Upper lobe of left lung (tissue), 6 donors: Measurements from ENCODE around the gene SMIM8. TPM values are rescaled to one million over a fixed set of nuclear protein-coding genes. Genes with fewer than 3 reads are reported as not detected.

ENCODE experiments used
- ATAC-seq, 2 donors: fragments of 200-7000 bp; cut with Tn5 transposase; one replicate each; pipeline ENCODE4 v1.9.1; 2022; ENCODE audit warnings: mild to moderate bottlenecking in 2 of 2, moderate library complexity in 2 of 2; ENCODE audit not compliant: low FRiP score in 2 of 2
- DNase-seq, 2 donors: peaks; one replicate each; pipeline ENCODE4 v3.0.0-alpha.2; 2019 to 2020
- H3K27ac ChIP-seq, 4 donors: fragments of 200-600 bp; sonication (generic); one replicate each; pipeline ENCODE4 v1.5.1; 2016 to 2019
- H3K27me3 ChIP-seq, 4 donors: fragments of 200-600 bp; sonication (generic); one replicate each; pipeline ENCODE4 v1.5.1; 2017 to 2019
- H3K36me3 ChIP-seq, 4 donors: fragments of 200-600 bp; sonication (generic); one replicate each; pipeline ENCODE4 v1.5.1; 2016 to 2019
- H3K4me1 ChIP-seq, 4 donors: fragments of 200-600 bp; sonication (generic); one replicate each; pipeline ENCODE4 v1.5.1; 2018 to 2019
- H3K4me3 ChIP-seq, 4 donors: fragments of 200-600 bp; sonication (generic); one replicate each; pipeline ENCODE4 v1.5.1; 2017 to 2019; ENCODE audit warnings: mild to moderate bottlenecking in 2 of 4, moderate library complexity in 1 of 4
- H3K9me3 ChIP-seq, 4 donors: fragments of 200-600 bp; sonication (generic); one replicate each; pipeline ENCODE4 v1.5.1; 2018 to 2019
- CTCF ChIP-seq, 6 experiments: fragments of 450-650 bp in 4 of 6; fragments of 200-600 bp in 2 of 6; sonication (generic) in 2 of 6; IDR thresholded peaks; one replicate each; pipeline ENCODE4 v1.5.1; 2016 to 2019; ENCODE audit warnings: antibody characterized with exemption in 6 of 6
- EP300 ChIP-seq, 4 donors: sonication (generic); formaldehyde crosslinking; IDR thresholded peaks; one replicate each; pipeline ENCODE4 v1.5.1; 2017; ENCODE audit warnings: antibody characterized with exemption in 4 of 4, control low read depth in 2 of 4
- POLR2A ChIP-seq, 4 donors: fragments of 450-650 bp; IDR thresholded peaks; one replicate each; pipeline ENCODE4 v1.5.1; 2016 to 2017; ENCODE audit warnings: antibody characterized with exemption in 4 of 4, mild to moderate bottlenecking in 2 of 4
- POLR2AphosphoS5 ChIP-seq, 2 donors: sonication (generic); formaldehyde crosslinking; IDR thresholded peaks; one replicate each; pipeline ENCODE4 v1.5.1; 2017; ENCODE audit warnings: antibody characterized with exemption in 2 of 2
- WGBS, 2 donors: methylation state at CpG; one replicate each; pipeline ENCODE4 v1.1.5; 2017 to 2018; 5-methylcytosine and 5-hydroxymethylcytosine counted together
- total RNA-seq, 6 donors: library from RNA; depleted of rRNA in 4 of 6; stranded (reverse); fragments of >200 nt in 4 of 6; gene quantifications; one replicate each; pipeline versions ENCODE4 v1.1.0 to v1.2.1, GENCODE V29; 2016 to 2021
- donor health status: DM: no; HTN: no; CAD: no; lungs with moderate emphysema.
- donor health status: DM: no; HTN: yes; CAD: no; lungs with severe emphysema.

Gene SMIM8
- total RNA-seq = 10 to 100 TPM in 3 of 6 donors, 1 to 10 TPM in 3; 4.6 to 19.3 (median 9.3) TPM

- Histone ChIP-seq H3K36me3 (no peaks in the 10 kb centered on the region), H3K27ac (peak within 1 kb of the TSS; percentile 26 to 88 (median 84)), H3K4me3 (peak within 1 kb of the TSS; percentile 66 to 96 (median 86)), H3K4me1 (peaks cover 0 to 5% (median 2%) of the 10 kb centered on the region in 4 donors), H3K27me3 (no peaks in the 10 kb centered on the region), H3K9me3 (no peaks in the 10 kb centered on the region)
- ATAC-seq (peak; percentile 100), DNase-seq (peak; percentile 91 to 98)
- WGBS, 2 donors = 1 to 2% methylated on average over 37 to 57 of the region's 60 CpGs
- TF ChIP-seq POLR2AphosphoS5 (IDR thresholded peaks at IDR 0.05) (peak; percentile 13 to 68), POLR2A (IDR thresholded peaks at IDR 0.05) (peak in 1 of 4 donors; percentile 66), EP300 (IDR thresholded peaks at IDR 0.05) (no peak), CTCF (IDR thresholded peaks at IDR 0.05) (peak; percentile 91 to 100 (median 98))
These were observed at the start of gene SMIM8 for GRCh38 chr6:87322304-87323212. Gene SMIM8 (plus strand): TSS chr6:87322588. CDS start chr6:87337032, 14,444 bp downstream.

DNA sequence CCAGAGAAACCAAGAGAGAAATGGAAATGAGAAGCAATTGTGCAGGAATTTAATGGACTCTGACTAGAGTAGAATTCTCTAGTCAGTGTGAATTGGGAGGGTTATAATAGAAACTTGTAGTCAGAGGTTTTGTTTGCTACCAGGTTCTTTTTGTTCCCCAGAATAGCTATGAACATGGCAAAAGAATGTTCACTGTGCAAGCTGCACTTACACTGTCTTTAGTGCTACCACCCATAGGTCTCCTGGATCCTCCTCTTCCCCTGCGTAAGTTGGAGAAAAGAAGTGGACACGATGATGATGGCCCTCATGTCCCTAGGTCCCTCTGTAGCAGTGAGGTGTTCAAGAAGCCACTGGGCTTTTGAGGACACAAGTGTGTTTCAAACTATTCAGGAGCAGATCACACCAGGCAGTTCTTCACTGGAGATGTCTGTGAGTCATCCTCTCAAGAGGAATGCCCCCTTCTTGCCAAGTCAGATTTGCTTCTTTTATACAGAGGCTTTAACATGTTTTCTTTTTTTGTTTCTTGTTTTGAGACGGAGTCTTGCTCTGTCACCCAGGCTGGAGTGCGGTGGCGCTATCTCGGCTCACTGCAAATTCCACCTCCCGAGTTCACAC, 47.6 kb upstream of the SMIM8 start:
- no peak overlapping the region for H3K27ac ChIP-seq
- TF ChIP-seq POLR2AphosphoS5 (IDR thresholded peaks at IDR 0.05) = no peak
- no peak for TF ChIP-seq POLR2A (IDR thresholded peaks at IDR 0.05)
- TF ChIP-seq EP300 (IDR thresholded peaks at IDR 0.05) = no peak
- TF ChIP-seq CTCF (IDR thresholded peaks at IDR 0.05) = no peak
- H3K4me3 ChIP-seq = no peak overlapping the region
- no peaks in the 10 kb centered on the region for H3K27me3 ChIP-seq
- 85 to 91% methylated on average over 7 of the region's 7 CpGs for WGBS, 2 donors
- no peaks in the 10 kb centered on the region for H3K9me3 ChIP-seq
- ATAC-seq (peak in 1 of 2 donors; percentile 49), DNase-seq (no peak)
- H3K4me1 ChIP-seq = no peaks in the 10 kb centered on the region
- H3K36me3 ChIP-seq = no peaks in the 10 kb centered on the region

- no peak for ATAC-seq
- H3K27ac ChIP-seq = no peak overlapping the region
- WGBS, 2 donors = 75 to 78% methylated on average over 1 of the region's 1 CpG
- no peaks in the 10 kb centered on the region for H3K36me3 ChIP-seq
- no peak for DNase-seq
- no peaks in the 10 kb centered on the region for H3K4me1 ChIP-seq
- H3K27me3 ChIP-seq = no peaks in the 10 kb centered on the region
- TF ChIP-seq CTCF (IDR thresholded peaks at IDR 0.05) (no peak), POLR2A (IDR thresholded peaks at IDR 0.05) (no peak), EP300 (IDR thresholded peaks at IDR 0.05) (no peak), POLR2AphosphoS5 (IDR thresholded peaks at IDR 0.05) (no peak)
- no peak overlapping the region for H3K4me3 ChIP-seq
- no peaks in the 10 kb centered on the region for H3K9me3 ChIP-seq
These were observed 45.8 kb upstream of the SMIM8 start for GRCh38 chr6:87276624-87277023.

GRCh38 chr6:87277123-87277522, 45.3 kb upstream of the SMIM8 start:
- H3K4me1 ChIP-seq = no peaks in the 10 kb centered on the region
- DNase-seq (no peak), ATAC-seq (no peak)
- H3K4me3 ChIP-seq = no peak overlapping the region
- H3K27ac ChIP-seq = no peak overlapping the region
- no peaks in the 10 kb centered on the region for H3K36me3 ChIP-seq
- no peaks in the 10 kb centered on the region for H3K27me3 ChIP-seq
- no peaks in the 10 kb centered on the region for H3K9me3 ChIP-seq
- TF ChIP-seq EP300 (IDR thresholded peaks at IDR 0.05) = no peak
- no peak for TF ChIP-seq CTCF (IDR thresholded peaks at IDR 0.05)
- TF ChIP-seq POLR2A (IDR thresholded peaks at IDR 0.05) = no peak
- TF ChIP-seq POLR2AphosphoS5 (IDR thresholded peaks at IDR 0.05) = no peak
